HG03457 (cell line): ENCODE data around the gene MSH6.
"Not testable (repeated sequence)": the region's sequence is repeated elsewhere in the genome, so short reads cannot be mapped to it uniquely, and the experiment has no call there.

Experiments
- ATAC-seq: cut with Tn5 transposase; IDR thresholded peaks from one replicate; pipeline ENCODE4 v1.9.1; 2021; ENCODE audit warnings: moderate number of reproducible peaks; ENCODE audit not compliant: unreplicated experiment

Gene MSH6

GRCh38 chr2:47838249-47838648 lies 55.3 kb downstream of the MSH6 start:
- ATAC-seq, result no peak

DNA sequence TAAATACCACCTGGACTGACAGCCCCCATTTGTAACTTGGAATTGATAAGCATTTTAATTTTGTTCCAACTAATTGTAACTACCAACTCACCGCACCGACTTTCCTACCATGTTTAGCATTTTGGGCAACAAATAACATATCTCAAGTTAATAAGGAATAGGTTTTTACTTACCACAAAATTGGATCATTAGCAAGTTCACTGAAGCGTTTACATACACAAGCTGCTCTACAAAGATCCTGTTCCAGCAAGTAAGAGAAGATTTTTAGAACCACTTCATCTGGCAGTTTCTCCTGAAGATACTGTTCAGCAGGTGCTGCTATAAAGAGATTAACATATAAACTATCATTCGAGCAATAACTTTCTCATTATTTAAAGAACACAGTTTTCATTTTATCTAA lies 55.7 kb downstream of the MSH6 start:
- no peak for ATAC-seq

DNA sequence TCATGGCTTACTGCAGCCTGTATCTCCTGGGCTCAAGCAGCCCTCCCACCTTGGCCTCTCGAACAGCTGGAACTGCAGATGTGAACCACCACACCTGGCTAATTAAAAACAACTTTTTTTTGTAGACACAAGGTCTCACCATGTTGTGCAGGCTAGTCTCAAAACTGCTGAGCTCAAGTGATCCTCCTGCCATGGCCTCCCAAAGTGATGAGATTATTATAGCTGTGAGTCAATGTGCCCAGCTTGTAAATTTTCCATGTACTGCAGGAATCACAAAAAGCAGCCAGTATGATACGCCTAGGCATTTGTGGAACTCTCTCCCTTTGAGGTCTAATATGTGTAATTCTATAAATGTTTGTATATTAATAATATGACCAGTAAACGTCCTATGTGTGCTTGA lies 59.9 kb downstream of the MSH6 start:
- ATAC-seq, result no peak

- ATAC-seq, result no peak
Measured at GRCh38 chr2:47843407-47843806, 60.5 kb downstream of the MSH6 start.

DNA sequence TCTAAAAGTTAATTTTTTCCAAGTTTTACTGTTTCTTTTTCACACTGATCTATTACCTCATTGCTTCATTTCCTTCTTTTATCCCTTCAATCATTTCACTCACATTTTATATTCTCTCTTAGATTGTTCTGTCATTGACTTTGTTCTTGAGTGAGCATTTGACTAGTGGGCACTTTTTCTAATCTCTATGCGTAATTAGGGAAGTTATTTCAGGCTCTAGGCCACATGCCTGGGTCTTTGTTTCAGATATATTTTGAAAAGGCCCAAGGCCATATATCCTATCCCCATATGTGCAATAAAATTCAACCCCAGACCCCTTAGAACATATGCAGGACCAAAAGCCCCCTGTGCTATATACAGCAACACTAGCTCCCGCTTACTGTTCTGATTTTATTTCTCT lies 61.2 kb downstream of the MSH6 start:
- ATAC-seq, result no peak

DNA sequence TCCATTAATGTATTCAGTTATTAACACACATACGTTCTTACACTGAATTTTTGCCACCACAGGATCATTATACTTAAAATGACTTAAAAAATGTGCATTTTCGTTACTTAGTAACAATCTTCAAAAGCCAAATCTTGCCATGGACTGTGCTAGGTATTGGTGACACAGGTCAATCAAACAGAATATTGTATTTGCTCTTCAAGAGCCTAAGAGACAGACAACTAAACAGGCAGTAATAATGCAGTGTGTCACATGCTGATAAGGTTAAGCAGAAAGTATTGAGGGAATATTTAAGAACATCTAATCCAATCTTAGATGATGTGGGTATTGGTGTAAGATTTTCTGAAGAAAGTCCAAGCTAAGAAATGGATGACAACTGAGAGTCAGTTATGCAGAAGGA lies 66.4 kb downstream of the MSH6 start:
- ATAC-seq, result no peak

GRCh38 chr2:47850198-47850597 lies 67.3 kb downstream of the MSH6 start:
- no peak for ATAC-seq

GRCh38 chr2:47853067-47853777 lies 70.3 kb downstream of the MSH6 start:
- ATAC-seq, result not testable (repeated sequence)
